SU-DHL-6 (cell line): ENCODE measurements around the gene PITPNC1.

Experiments
- H2AFZ ChIP-seq: fragments of 200-600 bp; sonication (generic); 2 replicates; pipeline ENCODE4 v1.6.1; 2014; ENCODE audit warnings: low read depth, mild to moderate bottlenecking, moderate library complexity, mixed read lengths, antibody characterized with exemption, low read length; ENCODE audit not compliant: severe bottlenecking
- H3F3A ChIP-seq: fragments of 200-600 bp; shearing (Covaris generic); 2 replicates; pipeline ENCODE4 v1.6.0; 2016; ENCODE audit warnings: antibody characterized with exemption, mild to moderate bottlenecking; ENCODE audit not compliant: insufficient read depth
- H3K27ac ChIP-seq: fragments of 200-600 bp; sonication (generic); 2 replicates; pipeline ENCODE4 v1.5.1; 2016; ENCODE audit warnings: low read depth, mild to moderate bottlenecking, low read length, moderate library complexity, mixed read lengths
- H3K27me3 ChIP-seq: fragments of 200-600 bp; sonication (generic), shearing (Covaris generic); 2 replicates; pipeline ENCODE4 v1.6.0; 2014; ENCODE audit warnings: mild to moderate bottlenecking, low read length
- H3K36me3 ChIP-seq: fragments of 200-600 bp; sonication (generic); 2 replicates; pipeline ENCODE4 v1.6.1; 2014; ENCODE audit warnings: mild to moderate bottlenecking, low read length, mixed read lengths
- H3K4me2 ChIP-seq: fragments of 300-600, 200-600 bp; shearing (Covaris generic), sonication (generic); 2 replicates; pipeline ENCODE4 v1.6.0; 2014; ENCODE audit warnings: low read length, low read depth, mild to moderate bottlenecking; ENCODE audit not compliant: poor library complexity, severe bottlenecking
- H3K4me3 ChIP-seq: fragments of 200-600 bp; sonication (generic); 2 replicates; pipeline ENCODE4 v1.5.1; 2014; ENCODE audit warnings: antibody characterized with exemption, low read length, mild to moderate bottlenecking, mixed read lengths; ENCODE audit not compliant: insufficient read depth, poor library complexity, severe bottlenecking
- H3K79me2 ChIP-seq: fragments of 200-600 bp; sonication (generic); 2 replicates; pipeline ENCODE4 v1.6.1; 2014; ENCODE audit warnings: mild to moderate bottlenecking, low read length, moderate library complexity; ENCODE audit not compliant: insufficient read depth
- H3K9ac ChIP-seq: fragments of 200-600 bp; sonication (generic); 2 replicates; pipeline ENCODE4 v1.7.0; 2014; ENCODE audit warnings: mild to moderate bottlenecking, low read length
- H3K9me2 ChIP-seq: fragments of 200-600 bp; sonication (generic); replicated peaks from 2 replicates; pipeline ENCODE4 v1.6.1; 2014; ENCODE audit warnings: low read length; ENCODE audit not compliant: insufficient read depth
- H3K9me3 ChIP-seq: fragments of 200-600 bp; sonication (generic); 2 replicates; pipeline ENCODE4 v1.6.1; 2014; ENCODE audit warnings: low read length, mixed read lengths; ENCODE audit not compliant: insufficient read depth
- H4K20me1 ChIP-seq: fragments of 200-600 bp; sonication (generic); 2 replicates; pipeline ENCODE4 v1.6.1; 2014; ENCODE audit warnings: low read depth, mild to moderate bottlenecking, antibody characterized with exemption, low read length, moderate library complexity, mixed read lengths
- CTCF ChIP-seq: fragments of 200-600 bp; sonication (generic); IDR thresholded peaks from one replicate; pipeline ENCODE4 v1.5.1; 2017; ENCODE audit warnings: antibody characterized with exemption, mild to moderate bottlenecking, low read length, moderate library complexity; ENCODE audit not compliant: insufficient read depth, poor library complexity, severe bottlenecking
- EZH2phosphoT487 ChIP-seq: fragments of 200-600 bp; sonication (generic), shearing (Covaris generic); conservative IDR thresholded peaks from 2 replicates; pipeline ENCODE4 v1.6.1; 2018; ENCODE audit warnings: mild to moderate bottlenecking, antibody characterized with exemption, low read length, moderate library complexity, mixed read lengths

Gene PITPNC1

GRCh38 chr17:67617304-67617899 is 240.3 kb downstream of the PITPNC1 start:
- Histone ChIP-seq H3K9me3 (no peaks in the 10 kb centered on the region), H3K36me3 (no peaks in the 10 kb centered on the region), H3F3A (no peaks in the 10 kb centered on the region), H3K27me3 (no peaks in the 10 kb centered on the region), H2AFZ (no peak overlapping the region), H3K4me2 (no peak overlapping the region), H3K4me3 (no peak overlapping the region), H3K9me2 (no peaks in the 10 kb centered on the region), H3K27ac (no peak overlapping the region), H3K9ac (no peak overlapping the region), H4K20me1 (no peaks in the 10 kb centered on the region), H3K79me2 (no peaks in the 10 kb centered on the region)
- no peak for TF ChIP-seq CTCF
- no peak for TF ChIP-seq EZH2phosphoT487

- H3K4me2 ChIP-seq: no peak overlapping the region
- H4K20me1 ChIP-seq: no peaks in the 10 kb centered on the region
- H3K36me3 ChIP-seq: no peaks in the 10 kb centered on the region
- H3K4me3 ChIP-seq: no peak overlapping the region
- no peaks in the 10 kb centered on the region for H3K27me3 ChIP-seq
- no peak overlapping the region for H3K9ac ChIP-seq
- H3K9me3 ChIP-seq: no peaks in the 10 kb centered on the region
- H2AFZ ChIP-seq: no peak overlapping the region
- no peaks in the 10 kb centered on the region for H3F3A ChIP-seq
- H3K9me2 ChIP-seq: no peaks in the 10 kb centered on the region
- H3K27ac ChIP-seq: no peak overlapping the region
- no peaks in the 10 kb centered on the region for H3K79me2 ChIP-seq
- TF ChIP-seq CTCF (no peak), EZH2phosphoT487 (no peak)
Measured at GRCh38 chr17:67619555-67619954, 242.5 kb downstream of the PITPNC1 start.

- Histone ChIP-seq H3K9me2 (no peaks in the 10 kb centered on the region), H3K79me2 (no peaks in the 10 kb centered on the region), H2AFZ (no peak overlapping the region), H3K4me2 (no peak overlapping the region), H3F3A (no peaks in the 10 kb centered on the region), H3K4me3 (no peak overlapping the region), H4K20me1 (no peaks in the 10 kb centered on the region), H3K27ac (no peak overlapping the region), H3K36me3 (no peaks in the 10 kb centered on the region), H3K9ac (no peak overlapping the region), H3K27me3 (no peaks in the 10 kb centered on the region), H3K9me3 (no peaks in the 10 kb centered on the region)
- TF ChIP-seq EZH2phosphoT487 (no peak), CTCF (no peak)
Measured at GRCh38 chr17:67620088-67620487, 243.0 kb downstream of the PITPNC1 start.
